Right renal pelvis (tissue), 4 donors: ENCODE measurements around the gene KLHL30. TPM values are rescaled to one million over a fixed set of nuclear protein-coding genes. Genes with fewer than 3 reads are reported as not detected.

Experiments
- DNase-seq, 4 donors: peaks; one replicate each; pipeline ENCODE4 v3.0.0-alpha.2; 2013; ENCODE audit warnings: low read depth in 4 of 4, low spot score in 3 of 4, missing footprints in 1 of 4
- polyA plus RNA-seq, 4 donors: library from polyadenylated mRNA; unstranded; fragments of 120-200 nt; gene quantifications; one replicate each; pipeline ENCODE4 v1.2.1, GENCODE V29; 2013; ENCODE audit not compliant: insufficient read length in 4 of 4

Gene KLHL30, protein sequence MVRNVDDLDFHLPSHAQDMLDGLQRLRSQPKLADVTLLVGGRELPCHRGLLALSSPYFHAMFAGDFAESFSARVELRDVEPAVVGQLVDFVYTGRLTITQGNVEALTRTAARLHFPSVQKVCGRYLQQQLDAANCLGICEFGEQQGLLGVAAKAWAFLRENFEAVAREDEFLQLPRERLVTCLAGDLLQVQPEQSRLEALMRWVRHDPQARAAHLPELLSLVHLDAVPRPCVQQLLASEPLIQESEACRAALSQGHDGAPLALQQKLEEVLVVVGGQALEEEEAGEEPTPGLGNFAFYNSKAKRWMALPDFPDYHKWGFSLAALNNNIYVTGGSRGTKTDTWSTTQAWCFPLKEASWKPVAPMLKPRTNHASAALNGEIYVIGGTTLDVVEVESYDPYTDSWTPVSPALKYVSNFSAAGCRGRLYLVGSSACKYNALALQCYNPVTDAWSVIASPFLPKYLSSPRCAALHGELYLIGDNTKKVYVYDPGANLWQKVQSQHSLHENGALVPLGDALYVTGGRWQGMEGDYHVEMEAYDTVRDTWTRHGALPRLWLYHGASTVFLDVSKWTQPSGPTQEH
- polyA plus RNA-seq: under 1 TPM; 0.17 to 0.47 (median 0.33) TPM

DNA sequence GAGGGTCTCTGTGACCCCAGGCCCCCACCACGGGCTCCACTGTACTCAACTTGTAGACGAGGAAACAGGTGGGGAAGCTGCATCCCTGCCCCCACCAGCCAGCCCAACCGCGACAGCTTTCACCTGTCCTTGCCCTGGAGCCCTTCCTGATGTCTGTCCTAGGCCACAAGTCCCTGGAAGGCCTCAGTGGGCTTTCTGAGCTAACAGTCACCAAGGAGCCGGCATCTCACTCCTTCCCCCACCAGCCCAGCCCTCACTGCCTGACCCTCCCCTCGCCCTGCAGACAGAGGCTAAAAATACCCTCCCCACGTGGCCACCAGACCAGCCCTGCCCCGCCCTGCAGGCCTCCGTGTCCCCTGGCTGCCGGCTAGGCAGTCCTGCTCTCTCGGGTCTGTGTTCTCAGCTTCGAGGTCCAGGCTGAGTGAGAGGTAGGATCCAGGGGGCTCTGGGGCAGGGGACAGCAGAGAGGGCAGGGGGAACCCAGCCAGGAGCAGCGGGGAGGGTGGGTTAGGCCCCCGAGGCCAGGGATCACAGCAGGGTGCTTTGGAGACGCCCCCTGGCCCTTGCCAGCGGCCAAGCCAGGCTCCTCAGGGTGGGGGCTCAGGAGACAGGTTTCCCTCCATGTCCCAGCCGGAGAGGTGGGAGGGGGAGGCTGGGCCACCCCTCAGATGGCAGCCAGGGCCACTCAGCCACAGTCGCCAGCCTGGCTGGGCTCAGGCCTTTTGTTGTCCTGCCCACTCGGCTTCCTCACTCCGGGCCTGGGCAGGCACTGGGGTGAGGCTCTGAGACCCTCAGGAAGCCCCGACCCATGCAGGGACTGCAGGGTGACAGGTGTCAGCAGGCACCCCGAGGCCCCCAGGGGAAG is at the start of gene KLHL30:
KLHL30 (plus strand) TSS at position 338 of the 865 bp plus-strand sequence. CDS start 2,087 bp downstream, outside the sequence.
- DNase-seq: no peak

DNA sequence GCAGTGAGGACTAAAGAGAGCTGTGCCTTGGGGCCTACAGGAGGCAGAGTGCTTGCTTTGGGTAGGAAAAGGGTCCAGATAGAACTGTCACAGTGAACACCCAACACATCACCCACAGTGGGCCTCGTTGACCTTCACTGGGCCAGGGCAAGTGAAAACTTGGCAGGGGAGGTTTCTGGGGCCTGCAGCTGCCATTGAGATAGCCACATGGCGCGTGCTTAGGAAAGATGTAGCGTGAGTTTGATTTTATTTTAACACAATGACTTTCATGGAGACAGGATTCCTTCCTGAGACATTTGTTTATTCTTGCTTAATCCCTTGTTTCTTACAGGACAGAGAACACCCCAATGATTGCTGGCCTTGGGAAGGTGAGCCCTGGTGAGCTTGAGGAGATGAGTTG is 47.6 kb upstream of the KLHL30 start:
- no peak for DNase-seq

DNA sequence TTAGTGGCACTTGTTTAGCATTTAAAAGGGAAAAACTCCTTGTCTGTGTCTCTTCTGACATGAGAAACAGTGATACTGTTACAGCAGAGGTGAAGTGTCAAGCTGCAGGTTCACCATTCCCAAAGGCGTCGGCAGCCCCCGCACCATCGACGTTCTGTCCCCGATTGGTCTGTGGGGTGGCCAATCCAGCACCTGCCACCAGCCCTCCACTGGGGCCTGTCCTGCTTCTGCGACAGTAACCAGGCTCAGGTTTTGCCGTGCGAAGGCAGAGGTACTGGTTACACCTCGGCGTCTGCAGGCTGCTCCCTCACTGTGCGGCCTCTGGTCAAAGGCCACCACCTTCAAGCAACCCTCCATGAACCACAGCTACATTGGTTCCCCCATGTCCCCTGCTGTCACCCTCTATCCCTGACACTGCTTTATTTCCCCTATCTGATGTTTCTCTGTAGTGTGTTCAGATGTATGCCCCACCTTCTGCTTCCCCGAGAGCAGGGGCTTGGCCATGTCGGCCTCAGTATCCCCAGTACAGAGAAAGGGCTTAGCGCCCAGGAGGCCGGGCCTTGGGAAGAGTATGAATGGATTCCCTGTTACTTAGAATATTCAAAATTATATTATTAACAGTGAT is 46.9 kb upstream of the KLHL30 start:
- DNase-seq: no peak

DNA sequence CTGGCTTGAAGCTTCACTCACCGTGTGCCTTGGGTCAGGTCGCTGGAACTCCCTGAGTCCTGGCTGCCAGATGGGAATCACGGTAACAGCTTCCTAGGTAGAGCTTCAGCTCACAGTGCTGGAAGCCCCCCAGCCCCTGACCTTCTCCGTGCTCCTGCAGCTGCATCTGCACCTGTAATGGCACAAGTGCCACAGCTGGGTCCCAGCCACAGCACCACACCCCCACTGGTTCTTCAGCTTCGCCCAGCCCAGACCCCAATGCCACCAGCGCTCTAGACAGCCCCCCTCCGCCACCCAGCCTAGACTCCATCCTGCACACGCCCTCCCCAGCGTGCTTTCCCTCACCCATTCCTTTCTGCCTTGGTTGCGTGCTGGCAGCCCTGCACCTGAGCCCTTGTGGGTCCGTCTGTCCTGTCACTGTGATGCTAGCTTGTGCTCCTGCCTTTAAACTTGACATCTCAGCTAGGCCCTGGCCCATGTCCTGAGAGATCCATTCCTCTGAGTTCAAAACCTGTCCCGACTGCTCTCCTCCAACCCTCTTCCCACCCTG is 45.9 kb upstream of the KLHL30 start:
- no peak for DNase-seq

DNA sequence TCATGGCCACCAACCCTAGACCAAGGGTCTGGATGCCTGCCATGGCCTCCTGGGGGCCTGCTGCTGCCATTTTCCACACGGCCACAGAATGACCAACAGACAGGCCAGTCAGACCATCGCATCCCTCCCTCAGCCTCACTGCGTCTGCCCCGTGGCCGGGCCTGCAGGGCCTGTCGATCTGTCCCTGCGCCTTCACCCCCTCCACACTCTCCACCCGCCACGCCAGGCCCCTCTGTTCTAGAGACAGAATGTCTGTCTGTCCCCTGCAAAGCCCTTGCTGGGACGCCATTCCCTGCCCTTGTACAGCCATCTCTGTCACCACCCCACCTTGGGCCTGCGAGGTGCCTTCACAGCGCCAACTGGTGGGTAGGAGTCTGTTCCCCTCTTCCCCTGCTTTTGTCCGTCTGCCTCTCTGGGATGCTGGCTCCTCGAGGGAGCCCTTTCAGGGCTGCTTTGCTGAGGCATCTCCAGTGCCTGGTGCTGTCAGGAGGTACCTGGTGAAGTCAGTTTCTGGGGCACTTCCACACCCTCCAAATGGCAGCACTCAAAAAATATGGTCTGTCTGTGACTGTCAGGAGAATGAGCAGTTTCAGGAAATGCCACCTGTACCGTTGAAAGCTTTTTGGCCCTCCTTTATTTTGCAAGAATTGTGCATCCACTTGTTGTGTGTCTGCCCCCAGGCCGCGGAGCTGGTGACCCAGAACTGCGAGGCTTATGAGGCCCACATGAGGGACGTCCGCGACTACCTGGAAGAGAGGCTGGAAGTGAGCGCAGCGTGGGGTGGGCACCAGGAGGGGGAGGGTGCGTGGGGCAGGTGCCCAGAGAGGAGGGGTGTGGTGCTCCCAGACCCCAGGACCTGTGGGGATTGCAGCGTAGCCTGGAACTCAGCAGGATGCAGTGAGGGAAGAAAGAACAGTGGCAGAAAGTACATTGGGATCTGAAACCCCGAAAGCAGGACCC is 45.0 kb upstream of the KLHL30 start:
- DNase-seq: no peak

DNA sequence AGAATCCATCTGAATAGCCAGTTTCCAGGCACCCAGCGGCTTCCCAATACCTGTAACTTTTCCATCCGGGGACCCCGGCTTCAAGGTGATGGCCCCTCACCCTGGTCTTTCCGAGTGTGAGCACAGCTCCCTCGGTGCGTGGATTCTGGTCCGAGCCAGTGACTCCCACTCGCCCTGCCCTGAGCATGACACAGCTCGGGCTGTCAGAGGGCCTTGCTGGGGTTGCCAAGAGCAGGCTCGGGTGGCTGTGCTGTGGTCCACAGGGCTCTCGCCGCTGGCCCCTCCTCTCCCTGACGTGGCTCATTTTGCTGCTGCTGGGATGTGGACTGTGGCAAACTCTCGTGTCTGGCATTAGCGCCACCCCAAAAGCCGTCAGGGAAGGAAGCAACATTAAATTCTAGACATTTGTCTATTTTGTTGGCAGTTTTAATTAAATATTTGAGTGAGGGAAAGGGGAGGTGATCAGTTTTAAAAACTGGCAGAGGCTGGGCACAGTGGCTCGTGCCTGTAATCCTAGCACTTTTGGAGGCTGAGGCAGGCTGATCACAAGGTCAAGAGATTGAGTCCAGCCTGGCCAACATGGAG is 43.9 kb upstream of the KLHL30 start:
- no peak for DNase-seq

DNA sequence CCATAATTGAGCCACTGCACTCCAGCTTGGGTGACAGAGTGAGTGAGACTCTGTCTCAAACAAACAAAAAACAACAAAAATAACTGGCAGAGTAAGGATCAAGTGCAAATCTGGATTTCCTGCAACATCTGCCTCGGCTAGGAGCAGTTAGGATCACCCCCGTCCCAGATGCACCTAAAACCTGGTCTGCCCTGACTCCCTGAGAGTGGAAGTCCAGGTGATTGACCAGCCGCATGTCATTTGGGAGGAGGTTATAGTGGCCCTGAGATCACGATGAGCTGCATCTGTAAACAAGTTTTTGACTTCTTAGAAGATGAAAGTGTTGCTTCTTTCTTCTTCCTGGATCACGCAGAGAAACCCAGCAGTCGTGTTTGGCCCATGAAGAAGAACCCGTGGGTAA is 43.3 kb upstream of the KLHL30 start:
- no peak for DNase-seq

DNA sequence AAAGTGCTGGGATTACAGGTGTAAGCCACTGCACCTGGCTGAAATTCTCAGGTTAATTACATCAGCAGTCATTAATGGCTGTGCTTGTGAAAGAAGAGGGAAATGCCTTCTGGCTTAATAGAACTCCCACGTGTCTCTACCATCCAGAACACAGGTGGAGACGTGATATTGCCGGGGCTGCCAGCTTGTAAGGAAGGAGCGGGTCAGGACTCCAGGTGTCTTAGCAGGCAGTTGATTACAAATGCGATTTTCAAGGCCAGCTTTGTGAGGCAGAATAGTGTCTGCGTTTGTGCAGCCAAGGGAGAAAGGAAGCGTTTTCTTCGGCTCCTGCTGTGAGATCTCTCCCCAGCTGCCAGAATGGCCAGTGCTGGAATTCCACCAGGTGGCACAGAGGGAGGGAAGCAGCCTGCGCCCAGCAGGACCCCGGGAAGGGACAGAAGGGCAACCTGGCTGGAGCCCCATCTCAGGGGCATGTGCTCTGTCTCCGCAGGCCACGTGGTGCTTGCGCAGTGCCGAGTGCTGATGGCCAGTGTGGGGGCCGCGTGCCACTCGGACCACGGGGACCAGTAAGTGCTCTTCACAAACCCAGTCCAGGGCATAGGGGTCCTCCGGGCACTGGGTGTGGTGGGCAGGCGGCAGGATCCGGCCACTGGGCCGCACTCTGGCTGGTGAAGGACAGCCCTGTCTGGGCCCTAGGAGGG is 42.0 kb upstream of the KLHL30 start:
- DNase-seq: no peak

DNA sequence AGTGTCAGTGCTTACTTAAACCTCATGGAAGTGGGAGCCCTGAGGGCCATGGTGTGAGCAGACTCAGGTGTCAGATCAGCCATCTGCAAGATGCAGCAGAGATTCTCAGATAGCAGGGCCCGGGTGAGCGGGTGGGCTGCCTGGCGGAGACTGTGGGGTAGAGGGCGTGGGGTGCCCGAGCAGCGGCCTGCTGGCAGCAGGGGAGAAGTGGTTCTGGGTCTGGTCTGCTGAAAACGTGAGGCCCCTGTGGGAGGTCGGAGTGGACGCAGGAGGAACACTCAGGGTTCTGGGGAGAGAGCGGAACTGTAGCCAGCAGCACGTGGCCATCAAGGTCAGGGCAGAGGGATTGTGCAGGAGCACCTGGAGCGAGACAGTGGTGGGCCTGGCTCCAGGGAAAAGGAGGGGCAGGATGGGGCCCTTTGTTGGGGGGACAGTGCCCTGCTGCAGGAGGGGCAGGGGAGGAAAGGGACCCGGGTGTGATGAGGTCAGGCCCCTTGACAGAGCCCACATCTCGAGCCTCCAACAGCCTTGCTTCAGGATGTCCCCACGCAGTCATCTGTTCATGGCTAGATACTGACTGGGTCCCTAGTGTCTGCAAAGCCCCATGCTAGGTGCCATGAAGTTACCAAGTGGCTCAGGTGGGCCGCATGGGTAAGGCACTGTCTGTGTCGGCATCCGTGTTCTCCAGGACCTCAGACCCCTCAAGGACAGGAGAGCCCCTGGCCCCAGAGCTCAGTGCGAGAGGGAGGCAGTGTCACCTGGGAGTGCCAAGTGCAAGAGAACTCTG is 41.1 kb upstream of the KLHL30 start:
- DNase-seq: no peak

DNA sequence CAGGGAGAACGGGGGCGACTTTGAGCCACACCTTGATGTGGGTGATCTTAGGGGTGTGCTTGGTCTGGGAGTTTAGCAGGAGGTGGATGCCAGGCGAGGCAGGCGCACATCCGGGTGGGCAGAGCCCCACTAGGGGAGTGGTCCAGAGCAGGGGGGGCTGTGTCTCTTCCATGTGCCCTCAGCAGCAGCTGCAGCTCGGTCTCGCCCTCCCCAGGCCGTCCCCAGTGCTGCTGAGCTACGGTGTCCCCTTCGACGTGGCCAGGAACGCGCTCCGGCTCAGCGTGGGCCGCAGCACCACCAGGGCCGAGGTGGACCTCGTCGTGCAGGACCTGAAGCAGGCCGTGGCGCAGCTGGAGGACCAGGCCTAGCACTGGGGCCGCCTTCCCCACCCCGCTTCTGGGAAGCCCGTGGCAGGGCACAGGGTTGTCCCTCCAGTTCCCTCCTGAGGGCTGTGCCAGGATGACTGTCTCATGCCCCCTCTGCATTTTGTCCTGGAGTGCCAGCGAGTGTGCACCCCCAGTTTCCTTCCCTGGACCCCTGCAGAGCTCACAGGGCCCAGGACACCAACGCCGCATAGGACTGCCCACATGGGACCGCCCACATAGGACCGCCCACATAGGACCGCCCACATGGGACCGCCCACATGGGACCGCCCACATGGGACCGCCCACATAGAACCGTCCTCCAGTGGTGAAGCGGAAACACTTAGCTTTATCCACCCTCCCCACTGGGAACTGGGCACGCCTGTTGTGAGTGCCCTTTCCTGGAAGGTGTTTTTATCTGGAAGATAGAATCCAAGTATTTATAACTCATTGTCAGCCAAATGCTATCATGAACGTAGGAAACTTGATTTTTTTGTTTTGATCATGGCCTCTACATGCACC is 40.2 kb upstream of the KLHL30 start:
- DNase-seq: no peak

DNA sequence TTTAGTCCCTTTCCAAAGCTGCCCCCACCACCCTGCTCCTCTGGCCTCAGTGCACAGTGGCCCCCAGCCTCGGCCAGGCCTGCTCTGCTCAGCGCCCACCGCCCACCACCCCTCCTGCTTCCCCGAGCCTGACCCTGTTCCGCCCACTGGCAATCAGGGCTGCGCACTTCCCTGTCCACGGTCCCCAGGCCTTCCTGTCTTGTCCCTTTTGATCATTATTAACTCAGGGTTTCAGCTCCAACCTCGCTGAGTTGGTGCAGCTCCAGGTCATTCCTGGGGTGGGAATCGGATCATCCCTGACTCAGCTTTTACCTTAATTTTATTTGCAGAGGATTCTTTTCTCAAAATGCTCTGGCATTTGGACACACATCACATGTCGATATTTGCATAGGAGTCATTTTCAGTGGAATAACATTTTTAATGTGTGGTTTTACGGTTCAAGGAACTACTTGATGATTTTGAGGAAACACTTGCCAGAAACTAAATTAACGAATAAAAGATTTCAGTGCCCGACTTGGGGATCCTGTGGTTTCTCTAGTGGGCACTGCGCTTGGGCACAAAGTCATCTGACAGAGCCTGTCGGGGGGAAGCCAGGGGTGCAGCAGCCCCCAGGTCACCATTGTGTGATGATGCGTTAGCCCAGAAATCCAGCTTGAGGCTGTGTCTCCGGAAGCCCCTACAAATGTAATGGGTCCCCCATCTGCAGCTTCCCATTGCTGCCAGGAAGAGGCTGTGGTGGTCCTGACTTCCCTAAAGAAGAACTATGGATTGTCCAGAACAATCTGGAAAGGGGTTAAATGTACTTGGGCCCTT is 39.4 kb upstream of the KLHL30 start:
- no peak for DNase-seq

DNA sequence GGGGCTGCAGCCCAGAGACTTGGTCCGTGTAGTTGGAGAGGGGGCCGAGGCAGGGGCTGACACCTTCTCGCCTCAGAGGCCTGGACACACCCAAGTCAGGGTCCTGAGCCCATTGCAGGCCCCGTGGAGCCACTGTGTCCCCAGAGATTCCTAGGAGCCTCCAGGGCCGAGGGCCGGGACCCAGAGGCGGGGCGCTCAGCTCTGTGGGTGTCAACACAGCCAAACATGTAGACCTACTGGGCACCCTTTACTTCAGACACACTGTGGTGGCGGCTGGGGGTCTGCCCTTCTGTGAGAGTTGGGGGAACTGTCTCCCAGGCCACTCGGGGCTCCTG is 38.8 kb upstream of the KLHL30 start:
- DNase-seq: no peak

DNA sequence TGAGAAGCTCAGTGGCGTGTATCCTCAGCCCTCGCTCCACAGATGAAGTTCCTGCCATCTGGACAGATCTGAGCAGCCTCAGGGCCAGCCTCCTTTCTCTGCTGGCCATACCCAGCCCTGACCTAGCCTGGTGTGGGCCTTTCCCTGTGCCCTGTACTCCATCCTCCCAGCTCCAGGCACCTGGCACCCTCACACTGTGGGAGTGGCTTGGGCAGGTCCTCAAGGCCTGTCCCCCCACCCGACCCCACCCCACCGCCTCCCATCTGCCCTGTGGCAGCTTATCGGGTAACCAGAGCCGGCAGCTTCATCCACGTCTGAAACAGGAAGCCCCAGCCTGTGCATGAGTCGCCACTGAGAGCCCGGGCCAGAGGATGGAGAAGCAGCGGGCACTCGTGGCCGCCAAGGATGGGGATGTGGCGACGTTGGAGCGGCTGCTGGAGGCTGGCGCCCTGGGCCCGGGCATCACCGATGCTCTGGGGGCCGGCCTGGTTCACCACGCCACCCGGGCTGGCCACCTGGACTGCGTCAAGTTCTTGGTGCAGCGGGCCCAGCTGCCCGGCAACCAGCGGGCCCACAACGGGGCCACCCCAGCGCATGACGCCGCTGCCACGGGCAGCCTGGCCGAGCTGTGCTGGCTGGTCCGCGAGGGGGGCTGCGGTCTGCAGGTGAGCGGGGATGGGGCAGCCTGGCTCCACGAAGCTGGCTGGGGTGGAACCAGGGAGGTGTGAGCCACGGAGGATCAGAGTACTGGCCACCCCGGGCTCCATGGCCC is 38.2 kb upstream of the KLHL30 start, which contains the start of gene ESPNL:
ESPNL (plus strand) TSS at position 292 of the 772 bp plus-strand sequence; CDS start at position 372, 80 bp downstream.
- no peak for DNase-seq

DNA sequence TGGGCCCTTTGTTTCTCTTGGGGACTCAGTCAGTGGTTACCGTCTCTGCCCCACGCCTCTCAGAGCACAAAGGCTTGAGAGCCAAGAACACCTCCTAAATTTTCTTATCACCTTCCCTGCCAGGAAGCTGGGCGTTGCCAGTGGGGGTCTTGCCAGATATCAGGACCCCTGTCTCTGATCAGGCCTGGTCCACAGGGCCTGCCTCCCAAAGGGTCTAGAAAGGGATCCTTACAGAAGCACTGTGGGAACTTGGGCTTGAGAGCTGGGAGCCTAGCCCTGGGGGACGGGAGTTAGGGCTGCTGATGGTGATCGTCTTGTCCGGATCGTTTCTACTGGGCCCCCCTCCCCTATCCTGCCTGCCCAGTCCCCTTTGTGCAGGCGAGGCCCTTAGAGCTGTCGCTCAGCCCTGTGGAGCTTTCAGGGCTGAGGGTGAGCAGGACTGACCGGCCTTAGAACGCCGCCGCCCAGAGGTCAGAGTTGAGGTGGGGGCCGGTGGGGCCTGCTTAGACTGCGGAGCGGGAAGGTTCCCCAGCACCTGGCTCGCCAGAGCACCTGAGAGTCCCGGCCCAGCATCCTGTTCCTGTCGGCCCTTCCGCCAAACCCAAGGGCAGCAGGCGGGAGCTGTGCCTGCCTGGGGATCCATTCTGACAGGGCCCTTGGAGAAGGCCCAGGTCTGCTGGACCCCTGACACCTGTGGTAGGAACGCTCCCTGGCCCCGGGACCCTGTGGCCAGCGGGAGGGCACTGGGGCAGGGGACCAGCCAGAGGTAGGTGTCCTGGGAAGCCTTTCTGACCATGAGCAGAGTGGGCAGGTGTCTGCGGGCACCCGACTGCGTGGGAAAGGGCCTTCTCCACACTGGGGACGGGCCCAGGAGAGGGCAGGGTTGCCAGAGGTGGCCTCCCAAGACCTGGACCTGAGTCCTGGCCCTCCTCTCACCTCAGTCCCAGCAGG is 37.4 kb upstream of the KLHL30 start:
- DNase-seq: no peak
